H1 (cell line): ENCODE data around the gene RAB2B. TPM values are rescaled to one million over a fixed set of nuclear protein-coding genes. Genes with fewer than 3 reads are reported as not detected.

Source experiments
- CTCF ChIA-PET: fragments of 300-600 bp; sonication (Branson Sonifier 250); formaldehyde crosslinking; loops from one replicate; lab custom pipeline; 2021; ENCODE audit not compliant: partially characterized antibody; lab: Charles Lee
- POLR2A ChIA-PET: fragments of 300-600 bp; sonication (Branson Sonifier 250); formaldehyde crosslinking; loops from one replicate; lab custom pipeline; 2021; ENCODE audit warnings: inconsistent platforms; ENCODE audit not compliant: partially characterized antibody; lab: Charles Lee
- DNase-seq, 2 experiments: peaks; one replicate each; pipeline versions ENCODE4 v3.0.0 to v3.0.0-alpha.2; 2010 to 2022; ENCODE audit warnings: low spot score in 2 of 2, low read depth in 1 of 2, mixed read lengths in 1 of 2
- FAIRE-seq: peaks from 2 replicates; lab custom pipeline; 2011; peaks lifted over from hg19 to GRCh38; lab: Jason Lieb, UNC
- H2AFZ ChIP-seq: 2 replicates; pipeline ENCODE4 v1.8.1; 2012; ENCODE audit warnings: low read length, inconsistent platforms
- H2AK5ac ChIP-seq: 2 replicates; pipeline ENCODE4 v1.6.1; 2013; ENCODE audit warnings: low read depth, low read length
- H2BK120ac ChIP-seq: replicated peaks from 2 replicates; pipeline ENCODE3; 2013; ENCODE audit warnings: low read depth, low read length, inconsistent platforms
- H2BK12ac ChIP-seq: 2 replicates; pipeline ENCODE4 v1.6.1; 2013; ENCODE audit warnings: low read depth, low read length
- H2BK15ac ChIP-seq: 2 replicates; pipeline ENCODE4 v1.6.1; 2013; ENCODE audit warnings: low read length
- H2BK20ac ChIP-seq: 2 replicates; pipeline ENCODE4 v1.6.1; 2013; ENCODE audit warnings: low read length
- H2BK5ac ChIP-seq: 2 replicates; pipeline ENCODE4 v1.6.1; 2013; ENCODE audit warnings: low read depth, low read length
- H3K14ac ChIP-seq: 2 replicates; pipeline ENCODE4 v1.6.1; 2013; ENCODE audit warnings: inconsistent platforms; ENCODE audit not compliant: insufficient read length
- H3K18ac ChIP-seq: 2 replicates; pipeline ENCODE4 v1.6.1; 2013; ENCODE audit warnings: low read length; ENCODE audit errors: extremely low read depth
- H3K23ac ChIP-seq: 2 replicates; pipeline ENCODE4 v1.6.1; 2013; ENCODE audit warnings: inconsistent platforms; ENCODE audit not compliant: insufficient read length
- H3K23me2 ChIP-seq: 2 replicates; pipeline ENCODE4 v1.6.1; 2013; ENCODE audit warnings: low read depth, low read length
- H3K27ac ChIP-seq: 2 replicates; pipeline ENCODE4 v1.6.1; 2011; ENCODE audit warnings: low read depth, low read length, inconsistent platforms
- H3K27me3 ChIP-seq, 4 experiments: replicated peaks in 1 of 4; 1 replicate in 1 of 4; 2 replicates in 3 of 4; pipeline versions ENCODE4 v1.6.1 to v1.8.1; 2011 to 2013; ENCODE audit warnings: low read length in 3 of 4, mild to moderate bottlenecking in 3 of 4, inconsistent platforms in 2 of 4, mixed read lengths in 2 of 4, moderate library complexity in 1 of 4; ENCODE audit not compliant: control insufficient read depth in 3 of 4, insufficient read depth in 3 of 4; ENCODE audit errors: extremely low read depth in 1 of 4
- H3K36me3 ChIP-seq, 4 experiments: 2 replicates each; pipeline versions ENCODE4 v1.6.1 to v1.8.1; 2011 to 2013; ENCODE audit warnings: mild to moderate bottlenecking in 4 of 4, low read length in 3 of 4, moderate library complexity in 2 of 4, control low read depth in 1 of 4, inconsistent platforms in 1 of 4; ENCODE audit not compliant: insufficient read depth in 4 of 4, control insufficient read depth in 2 of 4
- H3K4ac ChIP-seq: replicated peaks from 2 replicates; pipeline ENCODE3; 2013; ENCODE audit warnings: low read length, low read depth, mixed read lengths, inconsistent platforms; ENCODE audit not compliant: insufficient read length
- H3K4me1 ChIP-seq, 4 experiments: replicated peaks in 1 of 4; 1 replicate in 1 of 4; 2 replicates in 3 of 4; pipeline versions ENCODE4 v1.6.1 to v1.8.1; 2011 to 2013; ENCODE audit warnings: low read length in 3 of 4, inconsistent platforms in 2 of 4, mixed read lengths in 1 of 4; ENCODE audit not compliant: insufficient read depth in 4 of 4, control insufficient read depth in 3 of 4
- H3K4me2 ChIP-seq, 2 experiments: 2 replicates each; pipeline versions ENCODE4 v1.6.1 to v1.8.1; 2011 to 2013; ENCODE audit warnings: low read depth in 2 of 2, low read length in 2 of 2, control low read depth in 1 of 2, inconsistent platforms in 1 of 2, mild to moderate bottlenecking in 1 of 2; ENCODE audit not compliant: insufficient read depth in 1 of 2
- H3K4me3 ChIP-seq, 4 experiments: fragments of 200-600, 300-600 bp in 1 of 4; sonication (generic), shearing (Covaris generic), sonication (Bioruptor Twin) in 1 of 4; 2 replicates each; pipeline versions ENCODE4 v1.5.1 to v1.8.1; 2011 to 2016; ENCODE audit warnings: low read length in 4 of 4, low read depth in 3 of 4, control low read depth in 2 of 4, inconsistent platforms in 2 of 4, mild to moderate bottlenecking in 2 of 4, mixed read lengths in 1 of 4, moderate library complexity in 1 of 4; ENCODE audit not compliant: insufficient read depth in 2 of 4; ENCODE audit errors: extremely low read depth in 1 of 4
- H3K56ac ChIP-seq: replicated peaks from 2 replicates; pipeline ENCODE3; 2013; ENCODE audit warnings: low read depth, mild to moderate bottlenecking, mixed read lengths, low read length, inconsistent platforms; ENCODE audit not compliant: insufficient read length
- H3K79me1 ChIP-seq: 2 replicates; pipeline ENCODE4 v1.6.1; 2013; ENCODE audit warnings: low read depth, low read length, control low read depth
- H3K79me2 ChIP-seq, 2 experiments: 2 replicates each; pipeline versions ENCODE4 v1.6.1 to v1.8.1; 2012 to 2013; ENCODE audit warnings: low read length in 2 of 2, mild to moderate bottlenecking in 2 of 2, inconsistent platforms in 1 of 2; ENCODE audit not compliant: insufficient read depth in 2 of 2, control insufficient read depth in 1 of 2
- H3K9ac ChIP-seq, 4 experiments: replicated peaks in 1 of 4; 1 replicate in 1 of 4; 2 replicates in 3 of 4; pipeline versions ENCODE4 v1.6.1 to v1.8.1; 2011 to 2013; ENCODE audit warnings: low read depth in 3 of 4, low read length in 3 of 4, control low read depth in 2 of 4, mild to moderate bottlenecking in 2 of 4, moderate library complexity in 2 of 4, inconsistent platforms in 1 of 4; ENCODE audit errors: extremely low read depth in 1 of 4
- H3K9me3 ChIP-seq, 2 experiments: 2 replicates each; pipeline versions ENCODE4 v1.6.1 to v1.8.1; 2012 to 2013; ENCODE audit warnings: mild to moderate bottlenecking in 2 of 2, moderate library complexity in 2 of 2, control low read depth in 1 of 2, inconsistent platforms in 1 of 2, low read depth in 1 of 2, low read length in 1 of 2, mixed read lengths in 1 of 2; ENCODE audit not compliant: insufficient read depth in 2 of 2
- H4K20me1 ChIP-seq, 2 experiments: replicated peaks in 1 of 2; 2 replicates each; pipeline versions ENCODE3 to v1.8.1; 2011 to 2013; ENCODE audit warnings: inconsistent platforms in 2 of 2, low read length in 2 of 2, mild to moderate bottlenecking in 1 of 2; ENCODE audit not compliant: insufficient read depth in 2 of 2, control insufficient read depth in 1 of 2
- H4K5ac ChIP-seq: 2 replicates; pipeline ENCODE4 v1.6.1; 2013; ENCODE audit warnings: low read length, low read depth, mixed read lengths, inconsistent platforms; ENCODE audit not compliant: insufficient read length
- H4K8ac ChIP-seq: 2 replicates; pipeline ENCODE4 v1.8.0; 2013; ENCODE audit warnings: mild to moderate bottlenecking, moderate library complexity, low read length, inconsistent platforms; ENCODE audit not compliant: insufficient read depth; ENCODE audit errors: extremely low read depth
- H4K91ac ChIP-seq: replicated peaks from 2 replicates; pipeline ENCODE3; 2013; ENCODE audit warnings: low read length, mixed read lengths, inconsistent platforms; ENCODE audit not compliant: insufficient read length
- CHD2 ChIP-seq: IDR thresholded peaks from 2 replicates; pipeline ENCODE4 v1.6.1; 2012; ENCODE audit warnings: low read length, improper control_type of control experiment
- FOSL1 ChIP-seq: IDR thresholded peaks from 2 replicates; pipeline ENCODE4 v1.6.1; 2011; ENCODE audit warnings: mild to moderate bottlenecking, low read depth, low read length, moderate library complexity; ENCODE audit not compliant: insufficient read depth
- GTF2F1 ChIP-seq: IDR thresholded peaks from 2 replicates; pipeline ENCODE4 v1.6.1; 2012; ENCODE audit warnings: low read depth, low read length, improper control_type of control experiment, borderline replicate concordance
- POLR2A ChIP-seq, 2 experiments: IDR thresholded peaks; 1 replicate in 1 of 2; 2 replicates in 1 of 2; pipeline ENCODE4 v1.6.1; 2011; ENCODE audit warnings: low read depth in 2 of 2, low read length in 2 of 2, mild to moderate bottlenecking in 2 of 2; ENCODE audit errors: control extremely low read depth in 1 of 2
- RFX5 ChIP-seq: IDR thresholded peaks from 2 replicates; pipeline ENCODE4 v1.6.1; 2011; ENCODE audit warnings: low read depth, low read length, improper control_type of control experiment, borderline replicate concordance
- SP1 ChIP-seq: IDR thresholded peaks from 2 replicates; pipeline ENCODE4 v1.6.1; 2011; ENCODE audit warnings: low read depth, low read length
- WGBS, 2 experiments: shearing (Covaris generic) in 1 of 2; methylation state at CpG; one replicate each; pipeline versions ENCODE4 v1.1.6 to v1.1.7; 2013 to 2015; ENCODE audit warnings: low lambda C conversion rate in 2 of 2, mixed read lengths in 2 of 2, inconsistent platforms in 1 of 2, low coverage in 1 of 2, missing lambda C conversion rate in 1 of 2; ENCODE audit not compliant: insufficient replicate concordance in 2 of 2, insufficient coverage in 1 of 2, insufficient read length in 1 of 2; ENCODE audit errors: extremely low coverage in 1 of 2, missing lambda C conversion rate in 1 of 2; 5-methylcytosine and 5-hydroxymethylcytosine counted together
- polyA plus RNA-seq, 7 experiments: library from polyadenylated mRNA; depleted of rRNA in 3 of 7; stranded (reverse) in 5 of 7; unstranded in 2 of 7; fragments of >200 nt in 5 of 7; fragments of 200-250 nt in 2 of 7; gene quantifications; 1 replicate in 5 of 7; 2 replicates in 1 of 7; 4 replicates in 1 of 7; pipeline versions ENCODE4 v1.2.1 to v1.2.3, GENCODE V29; 2011 to 2013; ENCODE audit warnings: missing spikeins in 2 of 7, mixed read lengths in 2 of 7
- total RNA-seq: library from RNA; stranded (reverse); fragmentation: NEBNext Ultra II Directional; extraction: Animal tissue kit (Norgen Biotek cat#: 25700); gene quantifications from 2 replicates; pipeline ENCODE4 v1.2.1, GENCODE V29; 2021

The RAB2B gene
- total and polyA plus RNA-seq, 2 of the 8 experiments (the other 6 are each of a cell fraction or from before 2014, with no cell fraction given) = 23.4 to 26.1 TPM

DNA sequence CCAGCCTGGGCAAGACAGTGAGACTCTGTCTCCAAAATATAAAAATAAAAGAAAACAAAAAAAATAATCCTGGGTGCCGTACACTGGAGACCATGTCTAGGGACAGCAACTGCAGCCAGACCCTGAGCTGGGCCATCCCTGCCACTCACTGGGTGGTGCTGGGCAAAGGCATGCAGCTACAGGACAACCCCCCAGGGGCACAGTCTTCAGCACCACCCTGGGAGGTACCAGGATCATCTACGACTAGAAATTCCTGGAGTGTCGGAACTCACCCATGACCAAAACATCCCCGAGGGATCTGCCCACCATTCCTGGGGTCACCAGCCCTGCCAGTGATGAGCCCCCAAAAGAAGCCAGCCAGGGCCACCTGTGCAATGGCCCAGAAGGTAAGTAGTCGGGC lies 57.2 kb downstream of the RAB2B start:
- no peak overlapping the region for H4K91ac ChIP-seq
- H2AFZ ChIP-seq = no peak overlapping the region
- no peak overlapping the region for H4K8ac ChIP-seq
- no peak overlapping the region for H3K23ac ChIP-seq
- H2AK5ac ChIP-seq = no peak overlapping the region
- no peak overlapping the region for H2BK15ac ChIP-seq
- FAIRE-seq = no peak
- TF ChIP-seq CHD2 = no peak
- TF ChIP-seq RFX5 = no peak
- no peak for TF ChIP-seq POLR2A (IDR thresholded peaks at IDR 0.05; ENCODE audit: control extremely low read depth in 1 of 2, low read depth in 2 of 2, low read length in 2 of 2)
- no peak for TF ChIP-seq SP1
- TF ChIP-seq GTF2F1 = no peak
- TF ChIP-seq FOSL1 = no peak
- H2BK12ac ChIP-seq = no peak overlapping the region
- no peak overlapping the region for H2BK5ac ChIP-seq
- no peak overlapping the region for H3K18ac ChIP-seq
- H3K27ac ChIP-seq = no peak overlapping the region
- no peak for DNase-seq
- H3K79me1 ChIP-seq = no peaks in the 10 kb centered on the region; the same call in 1 of the 2 replicates
- WGBS, 2 experiments = 94% methylated on average over 5 of the region's 5 CpGs; no CpG with 5 or more reads in 1 of the 2 experiments
- ChIA-PET POLR2A (interaction anchor here (0.7 to 2.0 kb wide), 8 partner anchors 8 to 153 kb away, joined by 3 to 6 read pairs (median 4); no protein-coding TSS in a partner anchor), CTCF (interaction anchor here (1.0 to 2.3 kb wide), 3 partner anchors 37 to 79 kb away, joined by 3 to 6 read pairs (median 3); partner anchors contain the start of gene CHD8)
- peaks cover 17 to 68% (median 43%) of the 10 kb centered on the region in 4 experiments for H3K36me3 ChIP-seq
- no peaks in the 10 kb centered on the region for H3K23me2 ChIP-seq
- no peak overlapping the region for H3K14ac ChIP-seq
- no peaks in the 10 kb centered on the region; a peak in 1 of 7 replicates for H3K27me3 ChIP-seq
- H3K9ac ChIP-seq = no peak overlapping the region
- H3K56ac ChIP-seq = no peak overlapping the region
- no peak overlapping the region for H3K4me3 ChIP-seq
- H3K4me1 ChIP-seq = no peaks in the 10 kb centered on the region
- H4K20me1 ChIP-seq = peaks cover 0 to 6% of the 10 kb centered on the region in 2 experiments
- H4K5ac ChIP-seq = no peak overlapping the region
- H3K79me2 ChIP-seq = no peaks in the 10 kb centered on the region
- no peak overlapping the region for H3K4me2 ChIP-seq
- no peak overlapping the region for H3K4ac ChIP-seq
- H2BK20ac ChIP-seq = no peak overlapping the region
- H2BK120ac ChIP-seq = no peak overlapping the region
- no peaks in the 10 kb centered on the region for H3K9me3 ChIP-seq
